Panc1 (cell line): ENCODE measurements around the gene EIF3M. TPM values are rescaled to one million over a fixed set of nuclear protein-coding genes. Genes with fewer than 3 reads are reported as not detected.

ENCODE experiments used
- ATAC-seq: fragments of 200-7000 bp; cut with Tn5 transposase; 2 replicates; pipeline ENCODE4 v1.9.1; 2020; ENCODE audit warnings: mild to moderate bottlenecking, moderate library complexity
- Bru-seq: library from RNA; stranded (reverse); fragments of 400-500 nt; gene quantifications from one replicate; lab custom pipeline; 2021; lab: Mats Ljungman, UMichigan
- BruChase-seq, 2 experiments: library from RNA; stranded (reverse); fragments of 400-500 nt; gene quantifications; one replicate each; lab custom pipeline; 2021; lab: Mats Ljungman, UMichigan
- BruUV-seq: library from RNA; stranded (reverse); fragments of 400-500 nt; replicated peaks from 2 replicates; lab custom pipeline; 2021; lab: Mats Ljungman, UMichigan
- CTCF ChIA-PET: fragments of 300-600 bp; sonication (Branson Sonifier 250); formaldehyde crosslinking; loops from one replicate; lab custom pipeline; 2022; ENCODE audit warnings: antibody characterized with exemption; lab: Charles Lee
- POLR2A ChIA-PET: fragments of 300-600 bp; sonication (Branson Sonifier 250); formaldehyde crosslinking; loops from one replicate; lab custom pipeline; 2022; ENCODE audit warnings: antibody characterized with exemption; lab: Charles Lee
- DNase-seq: peaks from one replicate; pipeline ENCODE4 v3.0.0-alpha.2; 2010; ENCODE audit warnings: low read depth, low spot score
- H3K27ac ChIP-seq: 2 replicates; pipeline ENCODE4 v1.5.1; 2011; ENCODE audit warnings: mild to moderate bottlenecking, low read length, inconsistent platforms
- H3K27me3 ChIP-seq: fragments of 200-500 bp; sonication (Bioruptor generic); 2 replicates; pipeline ENCODE4 v1.6.0; 2014; ENCODE audit warnings: low read length, inconsistent platforms; ENCODE audit not compliant: control insufficient read depth, insufficient read depth
- H3K36me3 ChIP-seq: fragments of 200-500 bp; sonication (Bioruptor generic); 2 replicates; pipeline ENCODE4 v1.5.1; 2014; ENCODE audit warnings: inconsistent platforms, mild to moderate bottlenecking, low read length, moderate library complexity; ENCODE audit not compliant: control insufficient read depth, insufficient read depth
- H3K4me1 ChIP-seq: 2 replicates; pipeline ENCODE4 v1.5.1; 2011; ENCODE audit warnings: inconsistent platforms, mild to moderate bottlenecking, low read length, moderate library complexity; ENCODE audit not compliant: control insufficient read depth, insufficient read depth
- H3K4me3 ChIP-seq, 2 experiments: 2 replicates each; pipeline ENCODE4 v1.5.1; 2011 to 2012; ENCODE audit warnings: low read depth in 2 of 2, low read length in 2 of 2, mild to moderate bottlenecking in 2 of 2, inconsistent platforms in 1 of 2, moderate library complexity in 1 of 2
- H3K9me3 ChIP-seq: fragments of 200-500 bp; sonication (Bioruptor generic); 2 replicates; pipeline ENCODE4 v1.5.1; 2014; ENCODE audit warnings: low read depth, mild to moderate bottlenecking, inconsistent platforms, low read length, moderate library complexity; ENCODE audit not compliant: control insufficient read depth, insufficient read depth
- CTCF ChIP-seq: fragments of 450-650 bp; IDR thresholded peaks from 2 replicates; pipeline ENCODE4 v1.5.1; 2017; ENCODE audit warnings: mild to moderate bottlenecking
- POLR2AphosphoS5 ChIP-seq: IDR thresholded peaks from 2 replicates; pipeline ENCODE4 v1.6.1; 2012; ENCODE audit warnings: mild to moderate bottlenecking, low read depth, low read length, moderate library complexity
- SIN3A ChIP-seq: IDR thresholded peaks from 2 replicates; pipeline ENCODE4 v1.6.1; 2012; ENCODE audit warnings: low read depth, mild to moderate bottlenecking, low read length, moderate library complexity, borderline replicate concordance; ENCODE audit not compliant: insufficient read depth
- TCF7L2 ChIP-seq: IDR thresholded peaks from 2 replicates; pipeline ENCODE4 v1.6.1; 2011; ENCODE audit warnings: mild to moderate bottlenecking, low read depth, low read length, inconsistent platforms
- in situ Hi-C: cut with HindIII; loops from 2 replicates; pipeline ENCODE4 v1.10.0; 2016; ENCODE audit warnings: low sequenced_read_pairs, low pct_unique_long_range_greater_than_20kb
- intact Hi-C: fragments of 100-400 bp; cut with micrococcal nuclease; formaldehyde crosslinking; loops from one replicate; pipeline ENCODE4 v1.10.0; 2022; ENCODE audit not compliant: unreplicated experiment
- long read RNA-seq: library from polyadenylated mRNA; unstranded; transcript quantifications from one replicate; pipeline ENCODE4 v2.0.0, GENCODE V29; 2021; ENCODE audit not compliant: unreplicated experiment
- polyA plus RNA-seq: library from polyadenylated mRNA; unstranded; fragments of >200 nt; gene quantifications from one replicate; pipeline ENCODE4 v1.2.1, GENCODE V29; 2012; ENCODE audit warnings: missing spikeins; ENCODE audit not compliant: insufficient read length
- total RNA-seq: library from RNA; stranded (reverse); gene quantifications from one replicate; pipeline ENCODE4 v1.2.1, GENCODE V29; 2021; ENCODE audit not compliant: unreplicated experiment
- TF ChIP-seq, protein P1 (sequence below), 2 experiments: IDR thresholded peaks; 2 replicates each; pipeline ENCODE4 v1.6.1; 2011 to 2012; ENCODE audit warnings: low read depth in 2 of 2, control low read depth in 1 of 2, low read length in 1 of 2, mild to moderate bottlenecking in 1 of 2, moderate library complexity in 1 of 2; ENCODE audit not compliant: insufficient read depth in 1 of 2

Gene EIF3M
- total RNA-seq (270 TPM), Bru-seq, nascent RNA (percentile 97 among the genes with signal in this experiment), BruChase-seq, experiment 1, labeled RNA remaining after a 2-hour chase (percentile 92 among the genes with signal in this experiment), BruChase-seq, experiment 2, labeled RNA remaining after a 6-hour chase (percentile 96 among the genes with signal in this experiment)
- polyA plus RNA-seq: 237 TPM
- long read RNA-seq, full-length matches to known transcripts: 240 of 328 reads
- long read RNA-seq, partial matches to known transcripts: 55 of 328 reads
- long read RNA-seq, other reads (novel, unspliced or antisense): 33 of 328 reads

- DNase-seq: peak; percentile 82
- Histone ChIP-seq H3K4me3 (peak within 1 kb of the TSS; percentile 92 to 93), H3K9me3 (no peaks in the 10 kb centered on the region), H3K27me3 (no peaks in the 10 kb centered on the region), H3K27ac (peak within 1 kb of the TSS; percentile 98), H3K4me1 (peaks cover 20% of the 10 kb centered on the region), H3K36me3 (peaks cover 13% of the 10 kb centered on the region)
- BruUV-seq: no TSS peak
- peak; percentile 100 for ATAC-seq
- POLR2A ChIA-PET: interaction anchor here (0.6 kb wide), 1 partner anchor 1089 kb away, joined by 5 read pairs; no protein-coding TSS in a partner anchor
- CTCF ChIA-PET: interaction anchor here (0.6 kb wide), 1 partner anchor 274 kb away, joined by 3 read pairs; no protein-coding TSS in a partner anchor
- intact Hi-C loops (loop anchor here (2.0 kb wide), 1 partner anchor 149 kb away; the partner anchor contains the start of gene WT1), in situ Hi-C loops (no loop called here)
- TF ChIP-seq SIN3A (no peak), POLR2AphosphoS5 (peak; percentile 82)
- TF ChIP-seq, protein P1, sequence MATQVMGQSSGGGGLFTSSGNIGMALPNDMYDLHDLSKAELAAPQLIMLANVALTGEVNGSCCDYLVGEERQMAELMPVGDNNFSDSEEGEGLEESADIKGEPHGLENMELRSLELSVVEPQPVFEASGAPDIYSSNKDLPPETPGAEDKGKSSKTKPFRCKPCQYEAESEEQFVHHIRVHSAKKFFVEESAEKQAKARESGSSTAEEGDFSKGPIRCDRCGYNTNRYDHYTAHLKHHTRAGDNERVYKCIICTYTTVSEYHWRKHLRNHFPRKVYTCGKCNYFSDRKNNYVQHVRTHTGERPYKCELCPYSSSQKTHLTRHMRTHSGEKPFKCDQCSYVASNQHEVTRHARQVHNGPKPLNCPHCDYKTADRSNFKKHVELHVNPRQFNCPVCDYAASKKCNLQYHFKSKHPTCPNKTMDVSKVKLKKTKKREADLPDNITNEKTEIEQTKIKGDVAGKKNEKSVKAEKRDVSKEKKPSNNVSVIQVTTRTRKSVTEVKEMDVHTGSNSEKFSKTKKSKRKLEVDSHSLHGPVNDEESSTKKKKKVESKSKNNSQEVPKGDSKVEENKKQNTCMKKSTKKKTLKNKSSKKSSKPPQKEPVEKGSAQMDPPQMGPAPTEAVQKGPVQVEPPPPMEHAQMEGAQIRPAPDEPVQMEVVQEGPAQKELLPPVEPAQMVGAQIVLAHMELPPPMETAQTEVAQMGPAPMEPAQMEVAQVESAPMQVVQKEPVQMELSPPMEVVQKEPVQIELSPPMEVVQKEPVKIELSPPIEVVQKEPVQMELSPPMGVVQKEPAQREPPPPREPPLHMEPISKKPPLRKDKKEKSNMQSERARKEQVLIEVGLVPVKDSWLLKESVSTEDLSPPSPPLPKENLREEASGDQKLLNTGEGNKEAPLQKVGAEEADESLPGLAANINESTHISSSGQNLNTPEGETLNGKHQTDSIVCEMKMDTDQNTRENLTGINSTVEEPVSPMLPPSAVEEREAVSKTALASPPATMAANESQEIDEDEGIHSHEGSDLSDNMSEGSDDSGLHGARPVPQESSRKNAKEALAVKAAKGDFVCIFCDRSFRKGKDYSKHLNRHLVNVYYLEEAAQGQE (IDR thresholded peaks at IDR 0.05; ENCODE audit: insufficient read depth in 1 of 2, low read depth in 2 of 2, low read length in 1 of 2): no peak
Observed at GRCh38 chr11:32583459-32584271, at the start of gene EIF3M. EIF3M (plus strand) TSS chr11:32583831; CDS start chr11:32583888, 57 bp downstream.

- H3K27me3 ChIP-seq: no peaks in the 10 kb centered on the region
- DNase-seq (no peak), ATAC-seq (no peak)
- H3K36me3 ChIP-seq: no peaks in the 10 kb centered on the region
- ChIA-PET POLR2A (interaction anchor here (0.6 kb wide), 1 partner anchor 1416 kb away, joined by 5 read pairs; no protein-coding TSS in a partner anchor), CTCF (no interaction called here)
- intact Hi-C loops: no loop called here
- no peak overlapping the region for H3K4me3 ChIP-seq
- no peaks in the 10 kb centered on the region for H3K9me3 ChIP-seq
- TF ChIP-seq CTCF: no peak
- TF ChIP-seq TCF7L2: no peak
- TF ChIP-seq SIN3A: no peak
- TF ChIP-seq, protein P1 (IDR thresholded peaks at IDR 0.05; ENCODE audit: insufficient read depth in 1 of 2, low read depth in 2 of 2, low read length in 1 of 2): no peak
- no peak for TF ChIP-seq POLR2AphosphoS5
- no TSS peak for BruUV-seq
- no peak overlapping the region for H3K27ac ChIP-seq
- in situ Hi-C loops: no loop called here
- no peaks in the 10 kb centered on the region for H3K4me1 ChIP-seq
Observed at GRCh38 chr11:32538804-32539203, 44.8 kb upstream of the EIF3M start.
